GM23248 (cell line): ENCODE results near the gene NF1. TPM values are rescaled to one million over a fixed set of nuclear protein-coding genes. Genes with fewer than 3 reads are reported as not detected.
"Not testable (repeated sequence)": the region's sequence is repeated elsewhere in the genome, so short reads cannot be mapped to it uniquely, and the experiment has no call there.

Source experiments
- DNase-seq: peaks from one replicate; pipeline ENCODE4 v3.0.0-alpha.2; 2015
- H2AFZ ChIP-seq: fragments of 200-600 bp; sonication (generic); 2 replicates; pipeline ENCODE4 v1.6.1; 2016; ENCODE audit warnings: antibody characterized with exemption
- H3F3A ChIP-seq: fragments of 200-600 bp; sonication (generic); 2 replicates; pipeline ENCODE4 v1.6.1; 2016; ENCODE audit warnings: mild to moderate bottlenecking, antibody characterized with exemption, mixed run types; ENCODE audit not compliant: insufficient read depth
- H3K27ac ChIP-seq: fragments of 200-600 bp; sonication (generic); 2 replicates; pipeline ENCODE4 v1.5.1; 2016; ENCODE audit warnings: mild to moderate bottlenecking
- H3K27me3 ChIP-seq: fragments of 200-600 bp; sonication (generic); replicated peaks from 2 replicates; pipeline ENCODE4 v1.6.1; 2016; ENCODE audit warnings: mild to moderate bottlenecking; ENCODE audit not compliant: insufficient read depth
- H3K36me3 ChIP-seq: fragments of 200-600 bp; sonication (generic); 2 replicates; pipeline ENCODE4 v1.6.1; 2016; ENCODE audit warnings: low read depth, mild to moderate bottlenecking
- H3K4me1 ChIP-seq: fragments of 200-600 bp; sonication (generic); 2 replicates; pipeline ENCODE4 v1.6.1; 2016; ENCODE audit warnings: mild to moderate bottlenecking; ENCODE audit not compliant: insufficient read depth
- H3K4me2 ChIP-seq: fragments of 200-600 bp; sonication (generic); one replicate; pipeline ENCODE4 v1.6.1; 2016; ENCODE audit warnings: mild to moderate bottlenecking; ENCODE audit not compliant: unreplicated experiment
- H3K4me3 ChIP-seq: fragments of 200-600 bp; sonication (generic); 2 replicates; pipeline ENCODE4 v1.5.1; 2016; ENCODE audit warnings: mild to moderate bottlenecking
- H3K79me2 ChIP-seq: fragments of 200-600 bp; sonication (generic); 2 replicates; pipeline ENCODE4 v1.6.1; 2016; ENCODE audit warnings: mild to moderate bottlenecking; ENCODE audit not compliant: insufficient read depth
- H3K9ac ChIP-seq: fragments of 200-600 bp; sonication (generic); 2 replicates; pipeline ENCODE4 v1.6.1; 2016; ENCODE audit warnings: mild to moderate bottlenecking
- H3K9me2 ChIP-seq: fragments of 200-600 bp; sonication (generic); 2 replicates; pipeline ENCODE4 v1.6.1; 2016; ENCODE audit warnings: mixed run types, mild to moderate bottlenecking, moderate library complexity; ENCODE audit not compliant: insufficient read depth
- H3K9me3 ChIP-seq: fragments of 200-600 bp; sonication (generic); one replicate; pipeline ENCODE4 v1.6.1; 2017; ENCODE audit warnings: low read depth
- H4K20me1 ChIP-seq: fragments of 200-600 bp; sonication (generic); 2 replicates; pipeline ENCODE4 v1.6.0; 2016; ENCODE audit not compliant: insufficient read depth
- EZH2 ChIP-seq: fragments of 200-600 bp; sonication (generic); IDR thresholded peaks from 2 replicates; pipeline ENCODE4 v1.6.1; 2018; ENCODE audit warnings: antibody characterized with exemption, mild to moderate bottlenecking; ENCODE audit not compliant: insufficient read depth, poor library complexity, severe bottlenecking
- EZH2phosphoT487 ChIP-seq: fragments of 200-600 bp; sonication (generic); IDR thresholded peaks from 2 replicates; pipeline ENCODE4 v1.6.1; 2018; ENCODE audit warnings: antibody characterized with exemption, moderate library complexity, mild to moderate bottlenecking, low read depth; ENCODE audit not compliant: insufficient read depth
- WGBS, 2 experiments: methylation state at CpG; one replicate each; pipeline ENCODE4 v1.1.6; 2015 to 2017; ENCODE audit warnings: low lambda C conversion rate in 2 of 2, low coverage in 1 of 2; ENCODE audit errors: missing lambda C conversion rate in 2 of 2; 5-methylcytosine and 5-hydroxymethylcytosine counted together
- in situ Hi-C: fragments of 300-500 bp; cut with MboI; formaldehyde crosslinking; loops from 2 replicates; pipeline ENCODE4 v1.15.0; 2020
- polyA plus RNA-seq: library from polyadenylated mRNA; unstranded; fragments of >200 nt; fragmentation: Nextera tagmentation; extraction: Ambion mirVana; gene quantifications from 2 replicates; pipeline ENCODE4 v1.2.1, GENCODE V29; 2016
- total RNA-seq: library from RNA; depleted of rRNA; stranded (reverse); fragments of >200 nt; shearing (Covaris generic); gene quantifications from 2 replicates; pipeline ENCODE4 v1.2.3, GENCODE V29; 2014

The NF1 gene
- total and polyA plus RNA-seq, 2 experiments from 2014 or later = 6.1 to 24.4 TPM

DNA sequence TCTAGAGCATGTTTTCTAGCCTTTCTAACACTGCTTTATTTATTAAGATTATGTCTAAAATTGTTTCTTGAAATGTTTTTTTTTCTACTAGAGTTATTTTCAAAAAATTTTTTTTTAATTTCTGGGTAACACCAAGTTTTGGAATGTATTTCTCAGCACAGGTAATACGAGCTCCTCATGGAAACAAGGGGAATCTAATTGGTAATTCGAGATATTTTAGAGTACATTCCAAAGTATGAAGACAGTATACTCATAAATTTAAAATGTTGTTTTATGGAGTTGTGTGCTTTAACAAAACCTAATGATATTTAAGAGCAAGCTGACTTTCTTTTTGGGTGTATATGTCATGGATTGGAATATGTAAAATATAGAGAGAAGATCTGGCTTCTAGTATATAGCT is 159.9 kb downstream of the NF1 start:
- Histone ChIP-seq H3K36me3 (peaks cover 27% of the 10 kb centered on the region), H3K27ac (no peak overlapping the region), H3K9me3 (no peaks in the 10 kb centered on the region), H3K9ac (no peak overlapping the region), H3K4me2 (no peak overlapping the region), H3K4me1 (peaks cover 28% of the 10 kb centered on the region), H3K27me3 (no peaks in the 10 kb centered on the region), H3K9me2 (no peaks in the 10 kb centered on the region; the same call in 1 of the 2 replicates), H3F3A (peaks cover 18% of the 10 kb centered on the region), H3K4me3 (no peak overlapping the region), H3K79me2 (no peaks in the 10 kb centered on the region; the same call in 1 of the 2 replicates), H2AFZ (no peak overlapping the region), H4K20me1 (no peaks in the 10 kb centered on the region)
- 97 to 99% methylated on average over 2 of the region's 2 CpGs for WGBS, 2 experiments
- no peak for DNase-seq
- TF ChIP-seq EZH2phosphoT487 (no peak), EZH2 (no peak)
- in situ Hi-C loops = no loop called here

DNA sequence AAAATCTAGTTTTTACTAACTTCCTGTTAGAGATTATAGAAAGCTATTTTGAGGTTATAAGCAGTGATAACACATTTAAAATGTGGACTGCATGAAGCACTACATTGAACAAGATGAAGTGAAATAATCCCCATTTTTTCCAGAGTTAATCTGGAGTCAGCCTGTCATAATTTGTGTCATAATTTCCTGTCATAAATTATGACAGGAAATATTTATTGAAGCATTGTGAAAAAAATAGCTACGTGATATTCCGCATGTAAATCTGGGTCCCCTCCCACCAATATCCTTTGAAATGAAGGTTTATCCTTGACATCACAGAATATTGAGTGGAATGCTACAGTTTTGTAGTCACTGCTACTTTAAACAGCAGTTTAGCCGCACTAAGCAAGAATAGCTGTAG is 162.2 kb downstream of the NF1 start:
- no peak for DNase-seq
- no peak overlapping the region for H3K4me2 ChIP-seq

DNA sequence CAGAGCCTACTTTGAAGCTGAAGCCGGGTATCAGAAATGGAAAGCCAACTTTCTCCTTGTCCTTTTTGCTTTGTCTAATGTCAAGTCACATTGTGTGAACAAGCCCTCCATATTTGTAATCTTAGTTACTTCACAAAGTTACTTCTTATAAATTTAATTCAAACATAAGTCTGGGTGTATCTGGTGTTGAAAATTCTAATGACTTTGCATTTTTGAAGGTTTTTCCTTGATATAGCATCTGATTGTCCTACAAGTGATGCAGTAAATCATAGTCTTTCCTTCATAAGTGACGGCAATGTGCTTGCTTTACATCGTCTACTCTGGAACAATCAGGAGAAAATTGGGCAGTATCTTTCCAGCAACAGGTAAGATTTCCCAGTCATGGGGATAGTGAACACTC is 165.4 kb downstream of the NF1 start:
- Histone ChIP-seq H3K79me2 (no peaks in the 10 kb centered on the region), H3K9me3 (no peaks in the 10 kb centered on the region), H3K9ac (no peak overlapping the region), H3K27me3 (no peaks in the 10 kb centered on the region), H3K27ac (no peak overlapping the region), H3K9me2 (no peaks in the 10 kb centered on the region; the same call in 1 of the 2 replicates), H3K4me3 (no peak overlapping the region), H3K36me3 (peaks cover 34% of the 10 kb centered on the region), H3K4me1 (no peaks in the 10 kb centered on the region), H3F3A (no peaks in the 10 kb centered on the region), H4K20me1 (no peaks in the 10 kb centered on the region), H3K4me2 (no peak overlapping the region), H2AFZ (no peak overlapping the region)
- TF ChIP-seq EZH2phosphoT487 (no peak), EZH2 (no peak)
- 94 to 98% methylated on average over 3 of the region's 3 CpGs for WGBS, 2 experiments
- no peak for DNase-seq
- in situ Hi-C loops = no loop called here

More for the DNA sequence above, 162.2 kb downstream of the NF1 start:
- no peak overlapping the region for H3K27ac ChIP-seq
- H3K9me3 ChIP-seq = no peaks in the 10 kb centered on the region
- H3K36me3 ChIP-seq = peaks cover 39% of the 10 kb centered on the region
- H3K4me3 ChIP-seq = no peak overlapping the region
- no peak overlapping the region for H3K9ac ChIP-seq
- H3K27me3 ChIP-seq = no peaks in the 10 kb centered on the region
- H3K79me2 ChIP-seq = no peaks in the 10 kb centered on the region; the same call in 1 of the 2 replicates
- H4K20me1 ChIP-seq = no peaks in the 10 kb centered on the region
- no peaks in the 10 kb centered on the region for H3F3A ChIP-seq
- in situ Hi-C loops = no loop called here
- H3K9me2 ChIP-seq = no peaks in the 10 kb centered on the region; the same call in 1 of the 2 replicates
- peaks cover 5% of the 10 kb centered on the region for H3K4me1 ChIP-seq
- WGBS, 2 experiments = 92 to 100% methylated on average over 3 of the region's 3 CpGs
- TF ChIP-seq EZH2 (no peak), EZH2phosphoT487 (no peak)
- H2AFZ ChIP-seq = no peak overlapping the region

DNA sequence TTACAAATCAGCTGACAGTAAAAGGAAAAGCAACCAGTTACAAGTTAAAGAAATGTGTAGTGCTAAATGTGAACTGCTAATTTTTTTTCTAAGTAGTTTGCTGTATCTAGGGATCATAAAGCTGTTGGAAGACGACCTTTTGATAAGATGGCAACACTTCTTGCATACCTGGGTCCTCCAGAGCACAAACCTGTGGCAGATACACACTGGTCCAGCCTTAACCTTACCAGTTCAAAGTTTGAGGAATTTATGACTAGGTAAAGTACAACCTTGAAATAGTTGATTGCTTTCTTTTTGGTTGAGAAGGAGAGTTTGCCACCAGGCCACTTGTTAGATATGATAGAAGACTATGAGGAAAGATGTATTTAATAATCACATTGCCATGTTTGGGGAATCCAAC is 166.8 kb downstream of the NF1 start:
- Histone ChIP-seq H3K9me2 (no peaks in the 10 kb centered on the region; the same call in 1 of the 2 replicates), H3K27ac (no peak overlapping the region), H3K27me3 (no peaks in the 10 kb centered on the region), H4K20me1 (no peaks in the 10 kb centered on the region), H3F3A (no peaks in the 10 kb centered on the region), H3K4me1 (no peaks in the 10 kb centered on the region), H2AFZ (no peak overlapping the region), H3K9me3 (no peaks in the 10 kb centered on the region), H3K4me3 (no peak overlapping the region), H3K79me2 (no peaks in the 10 kb centered on the region), H3K4me2 (no peak overlapping the region), H3K36me3 (peaks cover 37% of the 10 kb centered on the region), H3K9ac (no peak overlapping the region)
- TF ChIP-seq EZH2phosphoT487 = no peak
- TF ChIP-seq EZH2 = no peak
- in situ Hi-C loops = no loop called here
- no peak for DNase-seq
- 74 to 79% methylated on average over 1 of the region's 1 CpG for WGBS, 2 experiments

DNA sequence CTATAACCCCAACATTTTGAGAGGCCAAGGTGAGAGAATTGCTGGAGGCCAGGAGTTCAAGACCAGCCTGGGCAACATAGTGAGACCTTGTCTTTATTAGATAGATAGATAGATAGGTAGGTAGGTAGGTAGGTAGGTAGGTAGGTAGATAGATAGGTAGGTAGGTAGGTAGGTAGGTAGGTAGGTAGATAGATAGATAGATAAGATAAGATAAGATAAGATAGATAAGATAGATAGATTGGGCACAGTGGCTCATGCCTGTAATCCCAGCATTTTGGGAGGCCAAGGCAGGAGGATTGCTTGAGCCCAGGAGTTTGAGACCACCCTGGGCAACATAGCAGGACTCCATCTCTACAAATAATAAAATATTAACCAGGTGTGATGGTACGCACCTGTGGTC is 168.1 kb downstream of the NF1 start:
- not testable (repeated sequence) for DNase-seq
- peaks cover 37% of the 10 kb centered on the region for H3K36me3 ChIP-seq
- WGBS, 2 experiments = 92 to 100% methylated on average over 1 of the region's 1 CpG

More for the DNA sequence above, 168.1 kb downstream of the NF1 start:
- H3K9me3 ChIP-seq, H2AFZ ChIP-seq, H3K4me2 ChIP-seq, H4K20me1 ChIP-seq, H3K9me2 ChIP-seq, H3F3A ChIP-seq, H3K27me3 ChIP-seq, H3K79me2 ChIP-seq, H3K4me3 ChIP-seq, H3K4me1 ChIP-seq, in situ Hi-C loops, H3K9ac ChIP-seq, H3K27ac ChIP-seq: not testable (repeated sequence)
